HG02852 (cell line): ENCODE results near the gene GTF2IRD1.
"Not testable (repeated sequence)": the region's sequence is repeated elsewhere in the genome, so short reads cannot be mapped to it uniquely, and the experiment has no call there.

Source experiments
- ATAC-seq: cut with Tn5 transposase; IDR thresholded peaks from one replicate; pipeline ENCODE4 v1.9.1; 2021; ENCODE audit warnings: mild to moderate bottlenecking, moderate library complexity; ENCODE audit not compliant: unreplicated experiment

GTF2IRD1 gene

GRCh38 chr7:74489997-74490945 is 36.6 kb downstream of the GTF2IRD1 start:
- no peak for ATAC-seq

GRCh38 chr7:74491490-74491889 is 37.8 kb downstream of the GTF2IRD1 start:
- not testable (repeated sequence) for ATAC-seq

- ATAC-seq: no peak
Measured at GRCh38 chr7:74493295-74493694, 39.6 kb downstream of the GTF2IRD1 start.

GRCh38 chr7:74494076-74494548 is 40.4 kb downstream of the GTF2IRD1 start:
- ATAC-seq: no peak

GRCh38 chr7:74495112-74496086 is 41.7 kb downstream of the GTF2IRD1 start:
- no peak for ATAC-seq

GRCh38 chr7:74496272-74496671 is 42.6 kb downstream of the GTF2IRD1 start:
- no peak for ATAC-seq

- not testable (repeated sequence) for ATAC-seq
Measured at GRCh38 chr7:74496773-74497172, 43.1 kb downstream of the GTF2IRD1 start.

GRCh38 chr7:74498354-74498753 is 44.6 kb downstream of the GTF2IRD1 start:
- no peak for ATAC-seq

- ATAC-seq: no peak
Measured at GRCh38 chr7:74498996-74499834, 45.5 kb downstream of the GTF2IRD1 start.

GRCh38 chr7:74499835-74500388 is 46.2 kb downstream of the GTF2IRD1 start:
- ATAC-seq: no peak

- no peak for ATAC-seq
Measured at GRCh38 chr7:74501298-74501697, 47.6 kb downstream of the GTF2IRD1 start.

- no peak for ATAC-seq
Measured at GRCh38 chr7:74502216-74502891, 48.6 kb downstream of the GTF2IRD1 start.

GRCh38 chr7:74503061-74503460 is 49.4 kb downstream of the GTF2IRD1 start:
- ATAC-seq: no peak

- ATAC-seq: no peak
Measured at GRCh38 chr7:74503943-74504342, 50.2 kb downstream of the GTF2IRD1 start.

GRCh38 chr7:74505471-74506324 is 52.0 kb downstream of the GTF2IRD1 start:
- ATAC-seq: no peak

- no peak for ATAC-seq
Measured at GRCh38 chr7:74506325-74506724, 52.6 kb downstream of the GTF2IRD1 start.

- ATAC-seq: no peak
Measured at GRCh38 chr7:74507538-74508319, 54.0 kb downstream of the GTF2IRD1 start.

GRCh38 chr7:74509453-74509852 is 55.7 kb downstream of the GTF2IRD1 start:
- not testable (repeated sequence) for ATAC-seq
